Measurements from ENCODE around the gene SPATA31E1. TPM values are rescaled to one million over a fixed set of nuclear protein-coding genes. Genes with fewer than 3 reads are reported as not detected.

SPATA31E1 gene
- total RNA-seq, 1 experiment from 2014 or later: 0.04 TPM

- Histone ChIP-seq H4K20me1 (ENCODE audit: low read length) (no peaks in the 10 kb centered on the region), H3K4me2 (ENCODE audit: low read length) (no peak overlapping the region), H3K27ac (ENCODE audit: low read length) (no peak overlapping the region), H3K36me3 (ENCODE audit: low read depth, low read length) (no peaks in the 10 kb centered on the region), H3K4me3 (ENCODE audit: low read length) (no peak overlapping the region), H3K9me3 (ENCODE audit: low read length) (no peaks in the 10 kb centered on the region), H3K9me2 (replicated peaks; ENCODE audit: low read length) (no peaks in the 10 kb centered on the region), H2AFZ (ENCODE audit: low read length) (no peak overlapping the region), H3K4me1 (ENCODE audit: insufficient read depth, low read length) (no peaks in the 10 kb centered on the region), H3F3A (ENCODE audit: low read length, unreplicated experiment) (no peaks in the 10 kb centered on the region), H3K79me2 (ENCODE audit: low read length) (no peaks in the 10 kb centered on the region), H3K27me3 (ENCODE audit: low read length) (no peaks in the 10 kb centered on the region), H3K9ac (ENCODE audit: low read length) (no peak overlapping the region)
- intact Hi-C loops (cut with micrococcal nuclease): no loop called here
- DNase-seq (no peak), ATAC-seq (no peak)
- ChIA-PET CTCF (no interaction called here), POLR2A (ENCODE audit: unreplicated experiment) (no interaction called here)
- no TSS peak for BruUV-seq (replicated peaks)
- TF ChIP-seq EZH2 (IDR thresholded peaks at IDR 0.05; ENCODE audit: low read length, unreplicated experiment) (no peak), EZH2phosphoT487 (IDR thresholded peaks at IDR 0.05; ENCODE audit: borderline replicate concordance, low read length) (no peak)
- TF ChIP-seq, protein P1, sequence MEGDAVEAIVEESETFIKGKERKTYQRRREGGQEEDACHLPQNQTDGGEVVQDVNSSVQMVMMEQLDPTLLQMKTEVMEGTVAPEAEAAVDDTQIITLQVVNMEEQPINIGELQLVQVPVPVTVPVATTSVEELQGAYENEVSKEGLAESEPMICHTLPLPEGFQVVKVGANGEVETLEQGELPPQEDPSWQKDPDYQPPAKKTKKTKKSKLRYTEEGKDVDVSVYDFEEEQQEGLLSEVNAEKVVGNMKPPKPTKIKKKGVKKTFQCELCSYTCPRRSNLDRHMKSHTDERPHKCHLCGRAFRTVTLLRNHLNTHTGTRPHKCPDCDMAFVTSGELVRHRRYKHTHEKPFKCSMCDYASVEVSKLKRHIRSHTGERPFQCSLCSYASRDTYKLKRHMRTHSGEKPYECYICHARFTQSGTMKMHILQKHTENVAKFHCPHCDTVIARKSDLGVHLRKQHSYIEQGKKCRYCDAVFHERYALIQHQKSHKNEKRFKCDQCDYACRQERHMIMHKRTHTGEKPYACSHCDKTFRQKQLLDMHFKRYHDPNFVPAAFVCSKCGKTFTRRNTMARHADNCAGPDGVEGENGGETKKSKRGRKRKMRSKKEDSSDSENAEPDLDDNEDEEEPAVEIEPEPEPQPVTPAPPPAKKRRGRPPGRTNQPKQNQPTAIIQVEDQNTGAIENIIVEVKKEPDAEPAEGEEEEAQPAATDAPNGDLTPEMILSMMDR (conservative IDR thresholded peaks at IDR 0.05; ENCODE audit: low read depth, low read length): no peak
Measured at GRCh38 chr9:87836951-87837705, 45.5 kb upstream of the SPATA31E1 start.

DNA sequence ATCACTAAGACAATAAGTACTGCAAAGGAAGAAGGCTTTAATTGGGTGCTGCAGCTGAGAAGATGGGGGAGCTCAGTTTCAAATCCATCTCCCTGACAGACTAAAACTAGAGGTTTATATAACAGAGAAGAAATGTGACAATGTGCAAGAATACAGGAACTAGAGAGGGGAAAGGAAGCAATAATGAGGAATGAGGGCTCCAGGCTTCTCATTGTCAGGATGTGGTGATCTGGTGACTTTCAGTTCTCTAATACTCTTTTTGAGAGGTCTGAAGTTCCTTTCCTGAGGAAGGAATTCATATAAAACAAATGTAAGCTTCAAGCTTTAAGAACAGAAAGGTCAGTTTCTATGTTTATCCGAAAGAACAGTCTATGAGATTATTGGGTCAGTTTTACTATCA is 42.5 kb upstream of the SPATA31E1 start:
- CTCF ChIA-PET: no interaction called here
- Histone ChIP-seq H3K27ac (ENCODE audit: low read length) (no peak overlapping the region), H3F3A (ENCODE audit: low read length, unreplicated experiment) (no peaks in the 10 kb centered on the region), H3K9ac (ENCODE audit: low read length) (no peak overlapping the region), H3K27me3 (ENCODE audit: low read length) (no peaks in the 10 kb centered on the region), H3K9me3 (ENCODE audit: low read length) (no peaks in the 10 kb centered on the region), H3K4me2 (ENCODE audit: low read length) (no peak overlapping the region), H3K36me3 (ENCODE audit: low read depth, low read length) (no peaks in the 10 kb centered on the region), H3K4me3 (ENCODE audit: low read length) (no peak overlapping the region), H3K9me2 (replicated peaks; ENCODE audit: low read length) (no peaks in the 10 kb centered on the region), H3K4me1 (ENCODE audit: insufficient read depth, low read length) (no peaks in the 10 kb centered on the region), H2AFZ (ENCODE audit: low read length) (no peak overlapping the region), H3K79me2 (ENCODE audit: low read length) (no peaks in the 10 kb centered on the region), H4K20me1 (ENCODE audit: low read length) (no peaks in the 10 kb centered on the region)
- POLR2A ChIA-PET (ENCODE audit: unreplicated experiment): no interaction called here
- DNase-seq (no peak), ATAC-seq (no peak)
- intact Hi-C loops (cut with micrococcal nuclease): no loop called here
- TF ChIP-seq, protein P1 (conservative IDR thresholded peaks at IDR 0.05; ENCODE audit: low read depth, low read length): no peak
- TF ChIP-seq EZH2 (IDR thresholded peaks at IDR 0.05; ENCODE audit: low read length, unreplicated experiment): no peak
- no peak for TF ChIP-seq EZH2phosphoT487 (IDR thresholded peaks at IDR 0.05; ENCODE audit: borderline replicate concordance, low read length)
- BruUV-seq (replicated peaks): no TSS peak

GRCh38 chr9:87842878-87843585 is 39.6 kb upstream of the SPATA31E1 start:
- no TSS peak for BruUV-seq (replicated peaks)
- Histone ChIP-seq H3K4me3 (ENCODE audit: low read length) (no peak overlapping the region), H3K9me2 (replicated peaks; ENCODE audit: low read length) (no peaks in the 10 kb centered on the region), H3K9ac (ENCODE audit: low read length) (no peak overlapping the region), H3K27ac (ENCODE audit: low read length) (no peak overlapping the region), H3K9me3 (ENCODE audit: low read length) (no peaks in the 10 kb centered on the region), H2AFZ (ENCODE audit: low read length) (no peak overlapping the region), H3K79me2 (ENCODE audit: low read length) (no peaks in the 10 kb centered on the region), H3K27me3 (ENCODE audit: low read length) (no peaks in the 10 kb centered on the region), H3K4me2 (ENCODE audit: low read length) (no peak overlapping the region), H4K20me1 (ENCODE audit: low read length) (no peaks in the 10 kb centered on the region), H3F3A (ENCODE audit: low read length, unreplicated experiment) (no peaks in the 10 kb centered on the region), H3K4me1 (ENCODE audit: insufficient read depth, low read length) (no peaks in the 10 kb centered on the region), H3K36me3 (ENCODE audit: low read depth, low read length) (no peaks in the 10 kb centered on the region)
- ATAC-seq (no peak), DNase-seq (no peak)
- TF ChIP-seq EZH2 (IDR thresholded peaks at IDR 0.05; ENCODE audit: low read length, unreplicated experiment) (no peak), EZH2phosphoT487 (IDR thresholded peaks at IDR 0.05; ENCODE audit: borderline replicate concordance, low read length) (no peak)
- TF ChIP-seq, protein P1 (conservative IDR thresholded peaks at IDR 0.05; ENCODE audit: low read depth, low read length): no peak
- ChIA-PET CTCF (no interaction called here), POLR2A (ENCODE audit: unreplicated experiment) (no interaction called here)
- intact Hi-C loops (cut with micrococcal nuclease): no loop called here

Data from PC-3 (cell line).